ENCODE data around the gene FBXL16. TPM values are rescaled to one million over a fixed set of nuclear protein-coding genes. Genes with fewer than 3 reads are reported as not detected.
"Not testable (repeated sequence)": the region's sequence is repeated elsewhere in the genome, so short reads cannot be mapped to it uniquely, and the experiment has no call there.

Gene FBXL16
- total and polyA plus RNA-seq, 2 donors (not counting 1 experiment from before 2014, with no cell fraction given): 0.07 TPM; not detected in 1

DNA sequence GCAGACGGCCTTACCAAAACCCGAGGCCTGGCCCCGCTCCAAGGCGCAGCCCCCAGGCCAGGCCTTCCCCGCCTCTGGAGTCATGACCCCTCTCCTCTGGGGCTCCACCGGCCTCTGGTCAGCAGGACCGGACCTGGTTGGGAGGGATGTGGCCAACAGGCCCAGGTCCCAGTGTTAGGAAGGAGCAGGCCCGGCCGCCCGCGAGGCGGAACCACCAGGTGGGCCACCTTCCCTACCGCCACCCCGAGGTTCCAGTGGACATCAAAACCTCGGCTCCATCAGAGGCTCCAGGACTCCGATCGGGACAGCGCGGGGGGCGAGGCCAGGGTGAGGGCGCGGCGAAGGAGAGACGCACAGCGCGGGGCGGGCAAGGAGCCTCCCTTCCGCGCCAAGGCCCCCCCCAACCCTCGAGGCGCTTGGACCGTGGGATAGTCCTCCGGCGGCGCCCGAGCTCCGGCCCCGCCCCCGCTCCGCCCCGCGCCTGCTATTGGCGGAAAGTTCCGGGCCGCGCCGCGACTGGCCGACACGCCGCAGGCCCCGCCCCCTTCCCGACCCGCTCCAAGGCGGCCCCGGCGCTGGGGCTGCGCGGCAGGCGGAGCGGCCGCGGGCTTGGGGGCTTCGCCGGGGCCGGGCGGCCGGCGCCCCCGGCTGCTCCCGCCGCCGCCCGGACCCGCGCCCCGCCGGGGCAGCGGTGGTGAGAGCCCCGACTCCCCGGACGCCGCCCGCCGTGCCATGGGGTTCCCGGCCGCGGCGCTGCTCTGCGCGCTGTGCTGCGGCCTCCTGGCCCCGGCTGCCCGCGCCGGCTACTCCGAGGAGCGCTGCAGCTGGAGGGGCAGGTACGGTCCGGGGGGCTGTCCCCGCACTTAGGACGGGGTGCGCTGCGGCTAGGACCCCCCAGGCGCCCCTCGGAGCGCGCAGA lies 9.2 kb upstream of the FBXL16 start, which contains the start of gene METRN:
Gene METRN (plus strand): TSS at position 561 of the 919 bp plus-strand sequence. CDS start 172 bp downstream, at position 733.
- Histone ChIP-seq H3K4me1 (ENCODE audit: control insufficient read depth, extremely low read depth, insufficient read depth, low read length) (peaks cover 16% of the 10 kb centered on the region), H3K4me2 (ENCODE audit: extremely low read depth, insufficient read depth, low read length) (peak within 1 kb of the TSS; percentile 80), H4K20me1 (ENCODE audit: control insufficient read depth, extremely low read depth, insufficient read depth, low read length) (no peaks in the 10 kb centered on the region), H3K79me2 (ENCODE audit: control insufficient read depth, insufficient read depth, low read length) (no peaks in the 10 kb centered on the region), H3K9ac (ENCODE audit: insufficient read depth, low read length) (peak within 1 kb of the TSS; percentile 23), H2AFZ (ENCODE audit: low read length) (no peak within 1 kb of the TSS), H3K4me3 (replicated peaks in 1 of 4; ENCODE audit: control extremely low read depth in 1 of 4, insufficient read depth in 1 of 4, low read depth in 3 of 4, low read length in 4 of 4) (peak within 1 kb of the TSS; percentile 27 to 64 (median 48)), H3K9me3 (ENCODE audit: control insufficient read depth, insufficient read depth, low read depth, low read length) (no peaks in the 10 kb centered on the region), H3K36me3 (ENCODE audit: control insufficient read depth, insufficient read depth, low read length) (no peaks in the 10 kb centered on the region), H3K27ac (ENCODE audit: insufficient read depth, low read length) (peak within 1 kb of the TSS; percentile 20), H3K27me3 (ENCODE audit: control insufficient read depth, insufficient read depth, low read length) (no peaks in the 10 kb centered on the region)
- TF ChIP-seq CTCF (conservative IDR thresholded peaks at IDR 0.05 in 1 of 2, IDR thresholded peaks at IDR 0.05 in 1 of 2; ENCODE audit: low read depth in 1 of 2, low read length in 2 of 2) (no peak), EZH2 (IDR thresholded peaks at IDR 0.05; ENCODE audit: low read length, missing control alignments) (no peak)
- DNase-seq (ENCODE audit: low read depth in 2 of 2): peak; percentile 76 to 81

DNA sequence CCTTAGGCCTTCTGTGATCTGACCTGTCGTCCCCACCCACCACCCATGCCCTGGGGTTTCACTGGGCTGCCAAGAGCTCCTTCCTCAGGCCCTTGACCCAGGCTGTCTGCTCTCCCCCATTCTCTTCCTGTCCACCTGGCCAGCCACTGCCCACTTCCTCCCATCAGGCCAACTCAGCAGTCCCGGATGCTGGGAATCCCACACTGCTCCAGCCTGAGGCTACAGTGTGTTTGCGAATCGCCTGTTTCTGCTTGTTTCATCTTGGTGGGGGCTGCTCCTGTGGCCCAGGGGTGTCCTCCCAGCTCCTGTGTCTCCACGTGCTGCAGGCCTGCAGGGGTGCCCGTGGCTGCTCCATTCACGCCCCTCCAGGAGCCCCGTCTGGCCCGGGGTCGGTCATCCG lies 8.5 kb upstream of the FBXL16 start:
- no peak overlapping the region for H3K27ac ChIP-seq (ENCODE audit: insufficient read depth, low read length)
- TF ChIP-seq EZH2 (IDR thresholded peaks at IDR 0.05; ENCODE audit: low read length, missing control alignments) (no peak), CTCF (conservative IDR thresholded peaks at IDR 0.05 in 1 of 2, IDR thresholded peaks at IDR 0.05 in 1 of 2; ENCODE audit: low read depth in 1 of 2, low read length in 2 of 2) (no peak)
- no peak overlapping the region for H3K4me3 ChIP-seq (replicated peaks in 1 of 4; ENCODE audit: control extremely low read depth in 1 of 4, insufficient read depth in 1 of 4, low read depth in 3 of 4, low read length in 4 of 4)
- H3K4me1 ChIP-seq (ENCODE audit: control insufficient read depth, extremely low read depth, insufficient read depth, low read length): peaks cover 14% of the 10 kb centered on the region
- no peak overlapping the region for H3K9ac ChIP-seq (ENCODE audit: insufficient read depth, low read length)
- no peaks in the 10 kb centered on the region for H3K9me3 ChIP-seq (ENCODE audit: control insufficient read depth, insufficient read depth, low read depth, low read length)
- DNase-seq (ENCODE audit: low read depth in 2 of 2): no peak
- no peak overlapping the region for H3K4me2 ChIP-seq (ENCODE audit: extremely low read depth, insufficient read depth, low read length)
- H4K20me1 ChIP-seq (ENCODE audit: control insufficient read depth, extremely low read depth, insufficient read depth, low read length): no peaks in the 10 kb centered on the region
- no peak overlapping the region for H2AFZ ChIP-seq (ENCODE audit: low read length)
- no peaks in the 10 kb centered on the region for H3K36me3 ChIP-seq (ENCODE audit: control insufficient read depth, insufficient read depth, low read length)
- no peaks in the 10 kb centered on the region for H3K79me2 ChIP-seq (ENCODE audit: control insufficient read depth, insufficient read depth, low read length)
- no peaks in the 10 kb centered on the region for H3K27me3 ChIP-seq (ENCODE audit: control insufficient read depth, insufficient read depth, low read length)

DNA sequence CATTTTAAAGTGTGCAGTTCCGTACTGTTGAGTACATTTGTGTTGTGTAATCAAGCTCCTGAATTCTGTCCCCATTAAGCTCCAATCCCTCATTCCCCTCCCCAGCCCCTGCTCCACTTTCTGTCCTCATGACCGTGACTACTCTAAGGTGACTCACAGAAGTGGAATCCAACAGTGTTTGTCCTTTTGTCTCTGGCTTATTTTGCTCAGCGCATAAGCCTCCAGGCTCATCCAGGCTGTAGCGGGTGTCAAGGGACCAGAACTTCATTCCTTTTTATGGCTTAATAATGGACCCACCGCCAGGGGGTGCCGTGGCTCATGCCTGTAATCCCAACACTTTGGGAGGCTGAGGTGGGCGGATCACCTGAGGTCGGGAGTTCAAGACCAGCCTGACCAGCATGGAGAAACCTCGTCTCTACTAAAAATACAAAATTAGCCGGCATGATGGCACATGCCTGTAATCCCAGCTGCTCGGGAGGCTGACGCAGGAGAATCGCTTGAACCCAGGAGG lies 7.2 kb upstream of the FBXL16 start:
- H3K4me2 ChIP-seq (ENCODE audit: extremely low read depth, insufficient read depth, low read length); H3K9me3 ChIP-seq (ENCODE audit: control insufficient read depth, insufficient read depth, low read depth, low read length); H3K36me3 ChIP-seq (ENCODE audit: control insufficient read depth, insufficient read depth, low read length); H3K27me3 ChIP-seq (ENCODE audit: control insufficient read depth, insufficient read depth, low read length); H2AFZ ChIP-seq (ENCODE audit: low read length); H4K20me1 ChIP-seq (ENCODE audit: control insufficient read depth, extremely low read depth, insufficient read depth, low read length); H3K4me3 ChIP-seq (replicated peaks in 1 of 4; ENCODE audit: control extremely low read depth in 1 of 4, insufficient read depth in 1 of 4, low read depth in 3 of 4, low read length in 4 of 4); H3K9ac ChIP-seq (ENCODE audit: insufficient read depth, low read length); H3K27ac ChIP-seq (ENCODE audit: insufficient read depth, low read length); H3K79me2 ChIP-seq (ENCODE audit: control insufficient read depth, insufficient read depth, low read length): not testable (repeated sequence)
- TF ChIP-seq CTCF (conservative IDR thresholded peaks at IDR 0.05 in 1 of 2, IDR thresholded peaks at IDR 0.05 in 1 of 2; ENCODE audit: low read depth in 1 of 2, low read length in 2 of 2): peak in 1 of 2 donors; percentile 36
- H3K4me1 ChIP-seq (ENCODE audit: control insufficient read depth, extremely low read depth, insufficient read depth, low read length): peaks cover 13% of the 10 kb centered on the region
- peak; percentile 89 to 93 for DNase-seq (ENCODE audit: low read depth in 2 of 2)
